GM12878 (cell line): ENCODE measurements around the gene OVCA2. TPM values are rescaled to one million over a fixed set of nuclear protein-coding genes. Genes with fewer than 3 reads are reported as not detected.

Experiments used
- ATF7 ChIP-seq: fragments of 450-650 bp; IDR thresholded peaks from 2 replicates; pipeline ENCODE4 v1.6.1; 2016; ENCODE audit warnings: low read depth, mild to moderate bottlenecking
- BCL3 ChIP-seq: IDR thresholded peaks from 2 replicates; pipeline ENCODE4 v1.6.1; 2011; ENCODE audit warnings: borderline replicate concordance, low read depth, mild to moderate bottlenecking, moderate library complexity, low read length; ENCODE audit not compliant: insufficient read depth, poor library complexity, severe bottlenecking
- CHD4 ChIP-seq: fragments of 200-600 bp; sonication (generic); IDR thresholded peaks from 2 replicates; pipeline ENCODE4 v1.6.1; 2016; ENCODE audit warnings: mild to moderate bottlenecking
- CREB1 ChIP-seq: IDR thresholded peaks from 2 replicates; pipeline ENCODE4 v1.6.1; 2012; ENCODE audit warnings: low read depth, mild to moderate bottlenecking, inconsistent platforms
- GABPA ChIP-seq: IDR thresholded peaks from 2 replicates; pipeline ENCODE4 v1.6.1; 2014; ENCODE audit warnings: antibody characterized with exemption, low read depth, mild to moderate bottlenecking, inconsistent platforms
- HDGF ChIP-seq: fragments of 450-650 bp; IDR thresholded peaks from 2 replicates; pipeline ENCODE4 v1.6.1; 2016; ENCODE audit warnings: antibody characterized with exemption
- JUNB ChIP-seq: IDR thresholded peaks from 2 replicates; pipeline ENCODE4 v1.6.1; 2016; ENCODE audit warnings: antibody characterized with exemption, mild to moderate bottlenecking
- LARP7 ChIP-seq: fragments of 450-650 bp; IDR thresholded peaks from 2 replicates; pipeline ENCODE4 v1.6.1; 2017; ENCODE audit warnings: mild to moderate bottlenecking
- MLLT1 ChIP-seq: fragments of 450-650 bp; IDR thresholded peaks from 2 replicates; pipeline ENCODE4 v1.6.1; 2016; ENCODE audit warnings: mild to moderate bottlenecking
- NR2C1 ChIP-seq: fragments of 450-650 bp; IDR thresholded peaks from 2 replicates; pipeline ENCODE4 v1.6.1; 2017; ENCODE audit warnings: antibody characterized with exemption, mild to moderate bottlenecking, moderate library complexity
- PML ChIP-seq: IDR thresholded peaks from 2 replicates; pipeline ENCODE4 v1.6.1; 2012; ENCODE audit warnings: low read length, inconsistent platforms
- POU2F2 ChIP-seq: IDR thresholded peaks from 3 replicates; pipeline ENCODE4 v1.6.1; 2011; ENCODE audit warnings: low read depth, mild to moderate bottlenecking, low read length, borderline replicate concordance
- SMAD5 ChIP-seq: IDR thresholded peaks from 2 replicates; pipeline ENCODE4 v1.6.1; 2016; ENCODE audit warnings: antibody characterized with exemption, low read depth
- SRF ChIP-seq, 2 experiments: IDR thresholded peaks; 2 replicates each; pipeline ENCODE4 v1.6.1; 2011; ENCODE audit warnings: low read depth in 2 of 2, low read length in 2 of 2, mild to moderate bottlenecking in 1 of 2, moderate library complexity in 1 of 2
- TARDBP ChIP-seq: IDR thresholded peaks from 2 replicates; pipeline ENCODE4 v1.6.1; 2016; ENCODE audit warnings: borderline replicate concordance
- TCF7 ChIP-seq: IDR thresholded peaks from 2 replicates; pipeline ENCODE4 v1.6.1; 2014; ENCODE audit warnings: antibody characterized with exemption, borderline replicate concordance
- YY1 ChIP-seq: IDR thresholded peaks from 2 replicates; pipeline ENCODE4 v1.6.1; 2011; ENCODE audit warnings: low read depth, mild to moderate bottlenecking, low read length
- ZBTB11 ChIP-seq: fragments of 450-650 bp; formaldehyde crosslinking; IDR thresholded peaks from 2 replicates; pipeline ENCODE4 v1.5.0; 2022; ENCODE audit warnings: mild to moderate bottlenecking, missing genetic modification characterization
- ZBTB4 ChIP-seq: fragments of 450-650 bp; formaldehyde crosslinking; IDR thresholded peaks from 2 replicates; pipeline ENCODE4 v1.4.0; 2022; ENCODE audit warnings: mild to moderate bottlenecking, moderate library complexity
- ZNF384 ChIP-seq: IDR thresholded peaks from 2 replicates; pipeline ENCODE4 v1.6.1; 2012; ENCODE audit warnings: low read depth, mild to moderate bottlenecking, low read length, improper control_type of control experiment, borderline replicate concordance
- ZSCAN29 ChIP-seq: fragments of 450-650 bp; IDR thresholded peaks from 2 replicates; pipeline ENCODE4 v1.6.1; 2017; ENCODE audit warnings: mild to moderate bottlenecking, moderate library complexity
- ZZZ3 ChIP-seq: IDR thresholded peaks from 2 replicates; pipeline ENCODE4 v1.6.1; 2011; ENCODE audit warnings: low read depth; ENCODE audit not compliant: control insufficient read depth, insufficient read length
- polyA plus RNA-seq, 11 experiments: library from polyadenylated mRNA; depleted of rRNA in 4 of 11; unstranded in 6 of 11; stranded (reverse) in 5 of 11; fragments of >200 nt; fragmentation: Nextera tagmentation in 4 of 11; fragmentation: Illumina TruSeq in 1 of 11; extraction: Ambion mirVana in 4 of 11; extraction: Trizol in 1 of 11; gene quantifications; 1 replicate in 1 of 11; 2 replicates in 10 of 11; pipeline versions ENCODE4 v1.2.1 to v1.2.3, GENCODE V29; 2011 to 2016; ENCODE audit warnings: inconsistent platforms in 2 of 11, missing spikeins in 2 of 11, low read depth in 1 of 11
- total RNA-seq, 4 experiments: library from RNA; depleted of rRNA in 3 of 4; stranded (reverse); fragments of >200 nt in 3 of 4; fragmentation: Illumina TruSeq in 1 of 4; extraction: Trizol in 1 of 4; gene quantifications; 2 replicates each; pipeline versions ENCODE4 v1.2.1 to v1.2.3, GENCODE V29; 2013 to 2021

Gene OVCA2
- total and polyA plus RNA-seq, 10 of the 15 experiments (the other 5 are each of a cell fraction or from before 2014, with no cell fraction given) = 6.1 to 75.3 (median 40.7) TPM

GRCh38 chr17:2064980-2065785, 23.4 kb downstream of the OVCA2 start (continued):
- TF ChIP-seq SRF (IDR thresholded peaks at IDR 0.05; ENCODE audit: low read depth in 2 of 2, low read length in 2 of 2) = no peak
- TF ChIP-seq PML = 0 out of 2 replicates have a peak, but pooled peaks have one; percentile 14
- TF ChIP-seq ZNF384 = no peak
- no peak for TF ChIP-seq ZZZ3
- TF ChIP-seq NR2C1 = no peak
- TF ChIP-seq SMAD5 = peak; percentile 68; the same call in 1 of the 2 replicates
- TF ChIP-seq ZBTB4 = no peak
- peak; percentile 40; the same call in 1 of the 2 replicates for TF ChIP-seq JUNB
- TF ChIP-seq ZSCAN29 = no peak
- TF ChIP-seq YY1 = peak; percentile 33; the same call in 1 of the 2 replicates
- TF ChIP-seq CHD4 = no peak
- TF ChIP-seq HDGF = peak; percentile 87
- no peak for TF ChIP-seq TCF7
- TF ChIP-seq LARP7 = no peak
- peak; percentile 77 for TF ChIP-seq ATF7
- peak; percentile 29 for TF ChIP-seq BCL3
- TF ChIP-seq MLLT1 = no peak
- TF ChIP-seq ZBTB11 (CRISPR knock-in tag) = no peak
- 0 out of 2 replicates have a peak, but pooled peaks have one; percentile 34 for TF ChIP-seq CREB1
- TF ChIP-seq POU2F2 = peak; percentile 21; the same call in 1 of the 3 replicates
- TF ChIP-seq TARDBP = peak; percentile 82; the same call in 1 of the 2 replicates
- TF ChIP-seq GABPA = no peak
